Bone marrow (tissue), 2 donors: ENCODE results near the gene SEMA4D.
"Not testable (repeated sequence)": the region's sequence is repeated elsewhere in the genome, so short reads cannot be mapped to it uniquely, and the experiment has no call there.

Experiments used
- DNase-seq, 2 donors: peaks; one replicate each; lab custom pipeline; 2025; lab: John Stamatoyannopoulos, UW

Gene SEMA4D

GRCh38 chr9:89351584-89352300 is 146.2 kb downstream of the SEMA4D start:
- no peak for DNase-seq

GRCh38 chr9:89350988-89351557 is 146.8 kb downstream of the SEMA4D start:
- DNase-seq: no peak

GRCh38 chr9:89349607-89350006 is 148.3 kb downstream of the SEMA4D start:
- no peak for DNase-seq

- DNase-seq: no peak
Measured at GRCh38 chr9:89347651-89348050, 150.3 kb downstream of the SEMA4D start.

GRCh38 chr9:89346696-89347095 is 151.2 kb downstream of the SEMA4D start:
- no peak for DNase-seq

- DNase-seq: no peak
Measured at GRCh38 chr9:89345476-89345875, 152.4 kb downstream of the SEMA4D start.

- DNase-seq: not testable (repeated sequence)
Measured at GRCh38 chr9:89343812-89344211, 154.1 kb downstream of the SEMA4D start.

GRCh38 chr9:89342948-89343347 is 155.0 kb downstream of the SEMA4D start:
- DNase-seq: no peak

- no peak for DNase-seq
Measured at GRCh38 chr9:89342213-89342612, 155.7 kb downstream of the SEMA4D start.

GRCh38 chr9:89340332-89340731 is 157.6 kb downstream of the SEMA4D start:
- no peak for DNase-seq

GRCh38 chr9:89339807-89340206 is 158.1 kb downstream of the SEMA4D start:
- no peak for DNase-seq

- no peak for DNase-seq
Measured at GRCh38 chr9:89330513-89330912, 167.4 kb downstream of the SEMA4D start.

- no peak for DNase-seq
Measured at GRCh38 chr9:89329917-89330316, 168.0 kb downstream of the SEMA4D start.

- no peak for DNase-seq
Measured at GRCh38 chr9:89328064-89328463, 169.8 kb downstream of the SEMA4D start.

GRCh38 chr9:89325733-89326132 is 172.2 kb downstream of the SEMA4D start:
- no peak for DNase-seq

- DNase-seq: no peak
Measured at GRCh38 chr9:89323390-89323789, 174.5 kb downstream of the SEMA4D start.

GRCh38 chr9:89319015-89319905 is 178.7 kb downstream of the SEMA4D start:
- DNase-seq: no peak

GRCh38 chr9:89318123-89319014 is 179.5 kb downstream of the SEMA4D start, which contains the start of gene SECISBP2:
TSS of gene SECISBP2 (plus strand) at chr9:89318500. CDS start at chr9:89318577, 77 bp downstream.
- DNase-seq: peak; percentile 91 to 100

GRCh38 chr9:89317282-89317681 is 180.6 kb downstream of the SEMA4D start:
- DNase-seq: no peak

GRCh38 chr9:89315482-89315881 is 182.4 kb downstream of the SEMA4D start:
- DNase-seq: no peak

GRCh38 chr9:89314955-89315354 is 183.0 kb downstream of the SEMA4D start:
- DNase-seq: no peak

GRCh38 chr9:89313842-89314241 is 184.1 kb downstream of the SEMA4D start:
- DNase-seq: no peak
